Stimulated activated effector memory CD8-positive, alpha-beta T cell treated with anti-CD3 and anti-CD28 coated beads, Interleukin-12 subunit alpha, Interleukin-12 subunit beta, amount 100 ng/mL, for 72 hours (primary cell): ENCODE data around the gene MEGF11.
A peak's percentile ranks its signal among the peaks of the same experiment; 100 is the strongest.
"Not testable (repeated sequence)": the region's sequence is repeated elsewhere in the genome, so short reads cannot be mapped to it uniquely, and the experiment has no call there.

Source experiments
- ATAC-seq: fragments of 150-1000 bp; cut with Tn5 transposase; 2 replicates; pipeline ENCODE4 v1.10.0; 2021
- DNase-seq, 2 donors: peaks; one replicate each; pipeline ENCODE4 v3.0.0; 2021 to 2022; ENCODE audit warnings: low spot score in 2 of 2
- H3K27ac Mint-ChIP-seq: one replicate; pipeline ENCODE4 v1.8.0; 2022; ENCODE audit warnings: mild to moderate bottlenecking, mixed read lengths
- H3K36me3 Mint-ChIP-seq: one replicate; pipeline ENCODE4 v1.8.0; 2022; ENCODE audit warnings: mild to moderate bottlenecking, mixed read lengths
- H3K4me1 Mint-ChIP-seq: one replicate; pipeline ENCODE4 v1.8.0; 2022; ENCODE audit warnings: mixed read lengths
- H3K4me3 Mint-ChIP-seq: one replicate; pipeline ENCODE4 v1.8.0; 2022; ENCODE audit warnings: mild to moderate bottlenecking, mixed read lengths
- H3K9me3 Mint-ChIP-seq: one replicate; pipeline ENCODE4 v1.8.0; 2022; ENCODE audit warnings: mixed read lengths

The MEGF11 gene

DNA sequence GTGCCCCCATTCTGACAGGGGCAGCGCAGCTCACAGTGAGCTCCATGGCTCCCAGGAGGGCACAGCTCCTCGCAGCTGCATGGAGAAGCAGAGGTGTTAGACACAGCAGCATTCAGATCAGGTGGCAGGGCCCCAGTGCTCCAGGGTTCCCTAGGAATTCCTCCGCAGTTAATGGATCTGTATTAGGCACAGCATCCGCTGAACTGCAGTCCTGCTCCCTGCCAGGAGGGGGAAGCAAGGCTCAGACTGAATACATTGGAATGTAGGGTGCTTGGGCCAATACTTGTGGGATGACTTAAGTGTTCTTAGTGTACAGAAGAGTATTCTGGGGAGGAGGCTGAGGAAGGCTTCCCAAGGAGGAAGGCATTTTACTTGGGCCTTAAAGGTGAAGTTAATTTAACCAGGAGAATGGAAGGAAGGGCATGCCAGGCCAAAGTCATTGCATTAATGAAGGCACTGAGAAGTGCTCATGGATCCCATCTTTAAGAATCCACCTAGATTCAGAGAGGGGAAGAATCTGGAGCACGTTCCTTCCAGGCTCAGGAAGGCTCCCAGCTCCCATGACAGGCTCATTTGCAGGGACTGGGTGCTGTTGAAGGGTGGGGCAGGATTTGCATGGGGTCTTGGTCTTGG is 272.6 kb downstream of the MEGF11 start:
- H3K36me3 Mint-ChIP-seq, result no peaks in the 10 kb centered on the region
- H3K9me3 Mint-ChIP-seq, result no peaks in the 10 kb centered on the region
- H3K4me1 Mint-ChIP-seq, result peaks cover 10% of the 10 kb centered on the region
- no peak overlapping the region for H3K27ac Mint-ChIP-seq
- ATAC-seq (no peak), DNase-seq (no peak)
- no peak overlapping the region for H3K4me3 Mint-ChIP-seq

DNA sequence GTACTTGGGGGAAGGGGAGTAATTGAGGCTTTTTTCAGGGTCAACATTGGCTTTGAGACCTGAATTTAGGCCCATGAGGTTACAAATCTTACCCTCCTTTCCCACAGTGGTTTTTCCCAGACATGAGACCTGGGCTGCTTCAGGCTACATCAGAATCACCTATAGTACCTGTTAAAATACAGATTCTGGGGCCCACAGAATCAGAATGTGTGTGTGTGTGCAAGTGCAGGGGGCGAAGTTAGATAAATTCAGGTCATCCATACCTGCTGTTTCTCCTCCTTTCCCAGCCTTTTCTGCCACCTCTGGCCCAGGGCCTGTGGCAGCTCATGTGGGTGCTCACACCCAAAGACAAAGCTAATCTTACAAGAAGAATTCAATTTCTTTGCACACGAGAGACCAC is 273.7 kb downstream of the MEGF11 start:
- Mint-ChIP-seq H3K27ac (no peak overlapping the region), H3K4me1 (peaks cover 10% of the 10 kb centered on the region), H3K9me3 (no peaks in the 10 kb centered on the region), H3K36me3 (no peaks in the 10 kb centered on the region), H3K4me3 (no peak overlapping the region)
- no peak for DNase-seq
- ATAC-seq, result no peak

DNA sequence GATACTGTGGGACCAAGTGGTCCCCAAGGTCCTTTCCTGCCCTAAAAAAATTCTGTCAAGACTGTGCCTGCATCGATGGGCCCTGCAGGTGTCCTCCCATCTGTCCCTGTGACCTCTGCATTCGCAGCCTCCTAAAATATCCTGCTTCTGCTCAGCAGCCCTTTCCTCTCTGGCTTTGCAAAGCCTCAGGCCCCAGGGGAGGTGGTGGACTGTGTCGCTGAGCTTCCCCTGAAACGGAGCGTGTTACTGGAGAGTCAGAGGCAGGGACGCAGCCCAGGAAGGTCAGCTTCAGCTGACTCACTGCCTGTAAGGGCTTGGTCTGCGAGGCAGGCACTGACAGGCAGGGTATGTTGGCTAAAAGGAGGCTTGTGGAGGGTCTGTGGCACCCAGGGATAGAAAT is 274.2 kb downstream of the MEGF11 start:
- Mint-ChIP-seq H3K4me3 (no peak overlapping the region), H3K27ac (no peak overlapping the region), H3K36me3 (no peaks in the 10 kb centered on the region), H3K9me3 (no peaks in the 10 kb centered on the region), H3K4me1 (peaks cover 10% of the 10 kb centered on the region)
- no peak for ATAC-seq
- no peak for DNase-seq

DNA sequence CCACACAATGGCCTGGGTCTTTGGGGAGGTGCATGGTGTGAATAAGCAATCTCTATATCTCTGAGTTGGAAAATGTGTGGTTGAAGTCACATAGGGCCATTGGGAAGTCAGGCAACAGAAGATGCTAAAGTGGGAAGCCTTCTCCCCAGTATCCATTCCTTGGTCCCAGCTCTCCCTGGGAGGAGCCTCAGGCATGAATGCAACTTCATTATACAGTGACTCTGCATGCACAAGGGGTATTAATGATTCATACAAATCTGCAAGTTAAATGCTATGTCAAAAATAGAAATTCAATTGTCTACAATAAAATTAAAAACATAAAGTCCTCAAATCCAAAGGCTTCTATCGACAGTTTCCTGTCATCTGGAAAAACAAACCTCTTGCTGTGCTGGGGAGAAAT is 275.4 kb downstream of the MEGF11 start:
- DNase-seq, result no peak
- no peak for ATAC-seq
- Mint-ChIP-seq H3K4me3 (no peak overlapping the region), H3K36me3 (no peaks in the 10 kb centered on the region), H3K4me1 (peaks cover 9% of the 10 kb centered on the region), H3K27ac (no peak overlapping the region), H3K9me3 (no peaks in the 10 kb centered on the region)

DNA sequence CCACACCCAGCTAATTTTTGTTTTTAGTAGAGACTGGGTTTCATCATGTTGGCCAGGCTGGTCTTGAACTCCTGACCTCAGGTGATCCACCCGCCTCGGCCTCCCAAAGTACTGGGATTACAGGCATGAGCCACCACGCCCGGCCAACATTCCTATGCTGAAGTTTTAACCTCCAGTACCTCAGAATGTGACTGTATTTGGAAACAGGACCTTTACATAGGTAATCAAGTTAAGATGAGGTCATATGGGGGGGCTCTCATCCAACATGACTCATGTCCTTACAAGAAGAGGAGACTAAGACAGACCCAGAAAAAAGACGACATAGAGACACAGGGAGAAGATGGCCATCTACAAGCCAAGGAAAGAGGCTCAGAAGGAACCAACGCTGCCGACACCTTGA is 277.4 kb downstream of the MEGF11 start:
- not testable (repeated sequence) for H3K4me1 Mint-ChIP-seq

DNA sequence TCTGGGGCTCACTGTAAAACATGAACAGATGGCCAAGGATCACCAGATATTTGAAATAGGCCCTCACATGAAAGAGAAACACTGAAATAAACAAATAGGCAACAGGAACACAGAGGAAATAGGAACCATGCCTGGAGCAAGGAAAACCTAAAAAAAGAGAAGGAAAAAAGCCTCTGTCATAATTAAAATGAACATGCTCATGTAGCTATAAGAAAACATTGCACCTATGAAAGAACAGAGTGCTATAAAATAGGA is 281.9 kb downstream of the MEGF11 start:
- no peaks in the 10 kb centered on the region for H3K36me3 Mint-ChIP-seq
- no peaks in the 10 kb centered on the region for H3K4me1 Mint-ChIP-seq
- no peak overlapping the region for H3K27ac Mint-ChIP-seq
- DNase-seq (no peak), ATAC-seq (no peak)
- no peak overlapping the region for H3K4me3 Mint-ChIP-seq
- H3K9me3 Mint-ChIP-seq, result no peaks in the 10 kb centered on the region

More for the DNA sequence above, 277.4 kb downstream of the MEGF11 start:
- DNase-seq, H3K9me3 Mint-ChIP-seq, H3K4me3 Mint-ChIP-seq, H3K36me3 Mint-ChIP-seq, H3K27ac Mint-ChIP-seq, ATAC-seq: not testable (repeated sequence)

DNA sequence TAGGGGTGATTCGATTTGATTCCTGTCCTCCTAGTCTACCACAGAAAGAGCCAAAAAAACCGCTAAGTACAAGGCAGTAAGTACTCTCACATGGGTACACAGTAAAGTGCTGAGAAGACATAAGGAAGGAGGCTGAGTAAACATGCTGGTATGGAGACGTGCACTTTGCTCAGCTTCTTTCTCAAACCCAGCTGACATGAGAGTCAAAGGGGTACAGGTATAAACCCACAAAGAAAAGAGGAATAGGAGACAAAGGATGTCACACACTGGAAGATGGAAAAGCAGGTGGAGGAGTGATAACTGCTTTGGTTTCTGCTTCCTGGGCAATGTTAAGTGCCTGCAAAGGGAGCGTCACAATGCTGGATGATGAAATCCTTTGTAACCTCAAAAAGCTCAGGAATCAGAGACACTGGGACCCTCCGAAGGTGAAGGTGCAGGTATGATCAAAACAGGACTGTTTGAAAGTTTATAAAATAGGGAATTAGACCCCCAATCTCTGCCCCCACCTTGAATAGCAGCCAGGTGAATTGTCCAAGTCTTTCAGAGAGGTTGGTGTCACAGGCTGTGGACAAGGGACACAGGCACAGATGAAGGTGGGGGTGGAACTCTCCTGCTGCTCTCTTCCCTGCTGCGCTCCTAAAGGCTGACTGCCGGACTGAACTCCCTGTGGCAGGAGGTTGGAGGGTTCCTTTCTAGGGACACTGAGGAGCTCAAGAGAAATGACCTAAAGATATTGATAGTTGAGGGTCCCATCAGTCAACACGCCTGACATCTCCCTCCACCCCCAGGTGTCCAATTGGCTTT is 282.4 kb downstream of the MEGF11 start:
- H3K27ac Mint-ChIP-seq, result no peak overlapping the region

DNA sequence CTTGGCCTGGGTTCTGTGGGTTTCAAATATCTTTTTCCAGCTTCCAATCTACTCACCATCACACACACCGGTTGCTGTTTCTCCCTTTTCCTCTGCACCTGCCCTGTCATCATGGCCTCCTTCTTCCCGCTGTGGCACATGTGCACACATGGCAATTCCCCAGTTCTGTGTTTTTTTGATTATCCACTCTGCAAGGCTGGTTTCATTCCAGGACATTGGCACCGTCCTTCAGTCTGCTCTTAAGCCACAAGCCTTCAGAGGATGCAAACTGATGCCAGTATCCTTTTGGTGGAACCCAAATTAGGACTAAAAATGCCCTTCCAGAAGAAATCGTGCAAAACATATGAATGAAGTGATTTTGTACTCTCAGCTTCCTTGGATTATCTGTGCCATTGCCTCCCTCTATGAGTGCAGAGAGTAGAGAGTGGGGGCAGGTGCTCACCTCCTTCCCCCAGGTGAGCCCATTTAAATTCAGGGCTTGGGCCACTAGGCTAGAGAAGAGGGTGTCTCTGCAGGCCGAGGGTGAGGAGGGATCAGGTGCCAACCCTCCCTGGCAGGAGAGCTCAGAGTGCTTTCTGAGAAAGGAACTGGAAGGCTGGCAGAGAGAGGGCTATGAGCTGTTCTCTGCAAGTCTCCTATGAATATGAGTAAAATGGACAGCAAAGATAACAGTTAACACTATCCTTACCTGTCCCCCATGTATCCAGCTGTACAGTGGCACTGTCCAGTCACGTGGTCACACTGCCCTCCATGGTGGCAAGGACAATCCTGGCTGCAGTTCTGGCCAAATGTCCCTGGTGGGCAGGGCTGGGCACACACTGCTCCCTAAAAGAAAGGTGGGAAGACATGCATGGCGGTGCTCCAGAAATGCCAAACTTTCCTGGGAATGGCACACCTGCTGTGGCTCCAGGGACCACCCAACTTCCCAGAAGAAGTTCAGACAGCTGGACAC is 283.4 kb downstream of the MEGF11 start:
- no peak for ATAC-seq
- H3K4me1 Mint-ChIP-seq, result no peaks in the 10 kb centered on the region
- no peak for DNase-seq
- H3K9me3 Mint-ChIP-seq, result no peaks in the 10 kb centered on the region
- no peak overlapping the region for H3K4me3 Mint-ChIP-seq
- H3K27ac Mint-ChIP-seq, result no peak overlapping the region
- no peaks in the 10 kb centered on the region for H3K36me3 Mint-ChIP-seq

More for the DNA sequence above, 282.4 kb downstream of the MEGF11 start:
- no peaks in the 10 kb centered on the region for H3K4me1 Mint-ChIP-seq
- no peaks in the 10 kb centered on the region for H3K9me3 Mint-ChIP-seq
- H3K36me3 Mint-ChIP-seq, result no peaks in the 10 kb centered on the region
- ATAC-seq (no peak), DNase-seq (no peak)
- no peak overlapping the region for H3K4me3 Mint-ChIP-seq

DNA sequence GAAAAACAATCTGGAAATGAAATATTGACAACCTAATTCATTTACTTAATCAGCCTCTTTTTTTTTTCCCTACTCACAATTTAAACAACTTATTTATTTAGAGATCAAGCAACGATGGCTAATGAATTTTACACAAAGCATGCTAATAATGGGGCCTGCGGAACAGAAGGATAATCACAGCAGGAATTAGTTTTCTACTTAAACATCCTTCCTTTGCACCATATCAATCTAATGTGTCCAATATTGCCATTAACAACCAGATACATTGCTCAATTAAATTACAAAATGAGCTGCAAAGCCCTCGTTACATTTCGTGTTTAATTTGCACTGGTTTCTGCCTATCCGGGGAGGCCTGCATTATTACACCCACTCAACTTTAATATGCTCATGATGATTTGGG is 285.0 kb downstream of the MEGF11 start:
- ATAC-seq, result no peak
- no peak for DNase-seq
- Mint-ChIP-seq H3K9me3 (no peaks in the 10 kb centered on the region), H3K36me3 (no peaks in the 10 kb centered on the region), H3K27ac (no peak overlapping the region), H3K4me3 (no peak overlapping the region), H3K4me1 (no peaks in the 10 kb centered on the region)

DNA sequence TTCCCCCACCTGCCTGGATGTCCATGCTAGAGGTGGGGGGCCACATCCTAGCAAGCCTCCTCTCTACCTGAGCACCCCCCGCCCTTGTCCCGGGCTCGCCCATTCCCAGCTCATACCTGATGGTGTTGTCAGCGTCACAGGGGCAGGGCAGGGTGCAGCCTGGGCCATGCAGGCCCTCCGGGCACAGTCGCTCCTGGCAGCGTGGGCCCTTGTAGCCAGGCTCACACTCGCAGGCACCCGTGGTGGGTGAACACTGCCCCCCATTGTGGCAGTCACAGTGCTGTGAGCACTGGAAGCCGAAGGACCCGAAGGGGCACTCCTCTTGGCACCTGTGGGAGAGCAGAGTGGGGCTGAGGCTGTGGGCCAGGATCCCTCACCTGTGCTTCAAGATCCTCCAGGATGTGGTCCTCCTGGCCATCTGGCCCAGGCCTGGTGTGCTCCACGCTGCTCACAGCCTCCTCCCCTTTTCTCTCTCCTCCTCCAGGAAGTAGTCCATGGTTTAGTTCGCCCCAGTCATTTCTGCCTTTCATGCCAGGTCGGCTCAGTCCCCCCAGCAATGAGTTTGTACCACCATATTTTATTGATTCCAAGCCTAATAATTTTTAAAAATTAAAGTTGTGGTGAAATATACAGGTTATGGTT is 288.6 kb downstream of the MEGF11 start:
- Mint-ChIP-seq H3K4me3 (no peak overlapping the region), H3K9me3 (no peaks in the 10 kb centered on the region), H3K36me3 (no peaks in the 10 kb centered on the region), H3K27ac (no peak overlapping the region), H3K4me1 (no peaks in the 10 kb centered on the region)
- ATAC-seq (no peak), DNase-seq (no peak)

DNA sequence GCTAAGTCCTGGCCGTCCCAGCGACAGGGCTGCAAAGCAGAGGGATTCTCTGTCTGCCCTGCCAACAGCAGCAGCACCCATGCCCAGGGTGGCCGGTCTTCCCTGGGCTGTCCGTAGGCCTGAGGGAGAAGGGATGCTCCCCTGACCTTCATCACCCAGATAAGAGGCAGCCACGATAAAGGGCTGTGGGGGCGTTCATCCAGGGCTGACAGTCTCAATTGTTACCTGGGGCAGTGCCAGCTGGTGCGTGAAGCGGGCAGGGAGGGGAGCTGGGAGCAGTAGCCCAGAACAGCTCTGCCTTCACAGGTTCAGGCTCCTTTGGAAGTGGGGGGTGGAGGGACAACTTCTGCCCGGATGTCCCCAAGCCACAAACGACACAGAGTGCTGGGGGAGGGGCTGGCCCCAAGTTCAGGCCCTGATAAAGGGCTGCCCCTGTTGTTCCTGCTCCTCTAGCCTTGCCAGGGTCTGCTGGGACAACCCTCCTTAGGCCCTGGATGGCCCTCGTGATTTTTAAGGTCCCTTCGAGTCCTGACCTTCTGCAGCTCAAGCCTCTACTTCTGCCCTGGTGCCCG is 289.6 kb downstream of the MEGF11 start:
- Mint-ChIP-seq H3K4me3 (no peak overlapping the region), H3K27ac (no peak overlapping the region), H3K4me1 (no peaks in the 10 kb centered on the region), H3K9me3 (no peaks in the 10 kb centered on the region), H3K36me3 (no peaks in the 10 kb centered on the region)
- DNase-seq (no peak), ATAC-seq (peak; percentile 9)

DNA sequence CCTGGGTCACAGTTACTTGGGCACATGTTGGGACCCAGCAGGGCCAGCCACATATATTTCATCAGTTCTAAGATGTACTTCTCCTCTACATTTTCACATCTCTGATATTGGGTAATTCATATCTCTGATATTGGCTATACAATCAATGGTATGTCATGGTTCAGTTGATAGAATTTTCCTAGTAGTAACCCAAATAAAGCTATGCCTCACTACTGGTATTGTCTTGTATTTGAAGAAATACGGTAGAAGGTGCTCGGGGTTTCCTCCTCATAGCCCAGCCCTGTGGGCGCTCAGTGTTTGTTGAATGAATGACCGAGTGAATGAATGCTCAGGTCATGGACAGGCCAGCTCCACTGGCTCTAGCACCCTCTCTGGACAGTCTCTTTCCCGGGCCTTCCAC is 290.2 kb downstream of the MEGF11 start:
- Mint-ChIP-seq H3K4me3 (no peak overlapping the region), H3K4me1 (no peaks in the 10 kb centered on the region), H3K36me3 (no peaks in the 10 kb centered on the region), H3K9me3 (no peaks in the 10 kb centered on the region), H3K27ac (no peak overlapping the region)
- ATAC-seq (no peak), DNase-seq (no peak)

DNA sequence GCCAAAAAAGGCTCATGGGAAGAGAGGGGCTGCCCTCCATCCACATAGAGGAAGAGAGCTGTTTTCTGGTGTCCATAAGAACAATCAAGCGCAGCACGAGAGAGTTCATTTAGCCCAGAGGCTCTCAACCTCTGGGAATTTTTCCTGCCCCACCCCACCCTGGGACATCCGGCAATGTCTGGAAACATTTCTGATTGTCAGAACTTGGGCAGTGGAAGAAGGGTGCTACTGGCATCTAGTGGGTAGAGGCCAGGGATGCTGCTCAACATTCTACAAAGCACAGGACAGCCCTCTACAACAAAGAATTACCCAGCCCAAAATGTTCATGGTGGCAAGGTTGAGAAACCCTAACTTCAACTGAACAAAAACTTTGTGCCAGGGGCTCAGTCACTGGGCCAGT is 291.4 kb downstream of the MEGF11 start:
- DNase-seq (no peak), ATAC-seq (no peak)
- H3K4me3 Mint-ChIP-seq, result no peak overlapping the region
- H3K27ac Mint-ChIP-seq, result no peak overlapping the region
- no peaks in the 10 kb centered on the region for H3K36me3 Mint-ChIP-seq
- no peaks in the 10 kb centered on the region for H3K4me1 Mint-ChIP-seq
- H3K9me3 Mint-ChIP-seq, result no peaks in the 10 kb centered on the region

DNA sequence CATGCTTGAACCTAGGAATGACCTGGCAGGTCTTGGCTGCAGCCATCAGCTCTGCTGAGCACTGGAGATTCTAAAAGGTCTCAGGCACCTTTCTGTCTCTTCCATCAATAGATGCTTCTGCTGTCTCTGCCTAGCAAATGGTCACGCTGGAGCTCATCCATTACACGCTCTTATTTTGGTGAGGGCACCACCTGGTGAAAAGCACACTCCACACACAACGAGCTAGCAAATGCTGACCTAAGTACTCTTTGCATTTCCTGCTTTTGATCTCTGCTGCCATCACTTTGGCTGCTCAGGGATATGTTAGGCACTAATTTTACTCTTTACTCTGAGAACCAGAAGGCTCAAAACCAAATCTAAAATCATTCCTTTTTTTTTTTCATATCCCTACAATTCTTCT is 293.0 kb downstream of the MEGF11 start:
- H3K9me3 Mint-ChIP-seq, result no peaks in the 10 kb centered on the region

DNA sequence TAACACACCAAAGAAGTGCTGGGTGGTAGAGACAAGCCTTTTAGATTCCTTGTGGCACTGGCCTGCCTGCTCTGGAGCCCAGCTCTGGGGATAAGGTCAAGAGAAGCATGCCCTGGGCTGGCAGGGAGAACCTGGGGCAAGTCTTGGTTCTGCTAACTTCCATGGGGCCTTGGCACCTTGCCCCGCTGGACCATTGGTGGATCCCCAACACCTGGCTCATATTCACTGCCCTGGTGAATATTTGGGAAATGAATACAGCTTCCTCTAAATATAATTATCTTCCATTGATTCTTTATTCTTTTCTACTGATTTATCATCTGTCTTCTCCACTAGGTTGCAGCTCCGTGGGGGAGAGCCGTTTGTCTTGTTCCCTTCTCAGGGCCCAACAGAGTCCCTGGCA is 294.7 kb downstream of the MEGF11 start:
- H3K4me3 Mint-ChIP-seq, result no peak overlapping the region
- H3K9me3 Mint-ChIP-seq, result no peaks in the 10 kb centered on the region
- DNase-seq (no peak), ATAC-seq (no peak)
- H3K4me1 Mint-ChIP-seq, result no peaks in the 10 kb centered on the region
- no peaks in the 10 kb centered on the region for H3K36me3 Mint-ChIP-seq
- no peak overlapping the region for H3K27ac Mint-ChIP-seq

More for the DNA sequence above, 293.0 kb downstream of the MEGF11 start:
- no peaks in the 10 kb centered on the region for H3K36me3 Mint-ChIP-seq
- H3K4me3 Mint-ChIP-seq, result no peak overlapping the region
- DNase-seq (no peak), ATAC-seq (no peak)
- no peaks in the 10 kb centered on the region for H3K4me1 Mint-ChIP-seq
- H3K27ac Mint-ChIP-seq, result no peak overlapping the region
